Astrocyte of the hippocampus (primary cell): ENCODE data around the gene IFNL1.
"Not testable (repeated sequence)": the region's sequence is repeated elsewhere in the genome, so short reads cannot be mapped to it uniquely, and the experiment has no call there.

ENCODE experiments used
- DNase-seq: peaks from one replicate; pipeline ENCODE4 v3.0.0; 2011; ENCODE audit warnings: low read depth, low spot score

Gene IFNL1

GRCh38 chr19:39308531-39309304 lies 12.5 kb downstream of the IFNL1 start:
- DNase-seq = no peak

- DNase-seq = not testable (repeated sequence)
These were observed 13.1 kb downstream of the IFNL1 start for GRCh38 chr19:39309305-39309670.

- DNase-seq = no peak
These were observed 14.5 kb downstream of the IFNL1 start for GRCh38 chr19:39310558-39311311.

- no peak for DNase-seq
These were observed 18.0 kb downstream of the IFNL1 start for GRCh38 chr19:39314016-39314728.

- DNase-seq = no peak
These were observed 19.7 kb downstream of the IFNL1 start for GRCh38 chr19:39315933-39316332.

GRCh38 chr19:39316627-39317321 lies 20.6 kb downstream of the IFNL1 start:
- DNase-seq = no peak

- no peak for DNase-seq
These were observed 21.3 kb downstream of the IFNL1 start for GRCh38 chr19:39317476-39317875.

GRCh38 chr19:39318071-39318470 lies 21.9 kb downstream of the IFNL1 start:
- DNase-seq = no peak

GRCh38 chr19:39318690-39319089 lies 22.5 kb downstream of the IFNL1 start:
- DNase-seq = no peak

- DNase-seq = no peak
These were observed 23.1 kb downstream of the IFNL1 start for GRCh38 chr19:39319098-39319891.

- no peak for DNase-seq
These were observed 23.7 kb downstream of the IFNL1 start for GRCh38 chr19:39319892-39320248.

- no peak for DNase-seq
These were observed 25.1 kb downstream of the IFNL1 start for GRCh38 chr19:39321117-39321831.

GRCh38 chr19:39321832-39322176 lies 25.6 kb downstream of the IFNL1 start:
- no peak for DNase-seq

GRCh38 chr19:39324242-39324842 lies 28.1 kb downstream of the IFNL1 start:
- DNase-seq = no peak

- DNase-seq = no peak
These were observed 29.8 kb downstream of the IFNL1 start for GRCh38 chr19:39325778-39326665.

- no peak for DNase-seq
These were observed 31.3 kb downstream of the IFNL1 start for GRCh38 chr19:39327363-39328045.

- peak; percentile 86 for DNase-seq
These were observed 32.0 kb downstream of the IFNL1 start for GRCh38 chr19:39328046-39328705.

GRCh38 chr19:39329948-39330347 lies 33.7 kb downstream of the IFNL1 start:
- DNase-seq = no peak
